Mesendoderm (in vitro differentiated cells): Measurements from ENCODE around the gene LMOD1.

Experiments
- DNase-seq: peaks from one replicate; pipeline ENCODE4 v3.0.0; 2013
- H2AK5ac ChIP-seq: 2 replicates; pipeline ENCODE4 v1.6.1; 2013; ENCODE audit warnings: low read length, inconsistent platforms
- H2BK120ac ChIP-seq: 2 replicates; pipeline ENCODE4 v1.6.1; 2013; ENCODE audit warnings: low read depth, mild to moderate bottlenecking, low read length, moderate library complexity, mixed read lengths
- H2BK15ac ChIP-seq: replicated peaks from 2 replicates; pipeline ENCODE4 v1.6.1; 2013; ENCODE audit warnings: low read depth, mild to moderate bottlenecking, moderate library complexity
- H2BK5ac ChIP-seq: 2 replicates; pipeline ENCODE4 v1.6.1; 2013; ENCODE audit warnings: low read length, inconsistent platforms
- H3K18ac ChIP-seq: 2 replicates; pipeline ENCODE4 v1.6.1; 2013; ENCODE audit warnings: mild to moderate bottlenecking, low read length, mixed read lengths
- H3K23ac ChIP-seq: one replicate; pipeline ENCODE4 v1.6.1; 2013; ENCODE audit warnings: low read length
- H3K27ac ChIP-seq: 2 replicates; pipeline ENCODE4 v1.5.1; 2013; ENCODE audit warnings: low read depth, mild to moderate bottlenecking, inconsistent platforms, low read length, moderate library complexity
- H3K27me3 ChIP-seq: 2 replicates; pipeline ENCODE4 v1.6.1; 2013; ENCODE audit warnings: low read length, control low read depth, mild to moderate bottlenecking, inconsistent platforms; ENCODE audit not compliant: insufficient read depth, poor library complexity
- H3K36me3 ChIP-seq: 2 replicates; pipeline ENCODE4 v1.6.1; 2013; ENCODE audit warnings: low read length, inconsistent platforms; ENCODE audit not compliant: control insufficient read depth, insufficient read depth
- H3K4ac ChIP-seq: one replicate; pipeline ENCODE4 v1.6.1; 2013; ENCODE audit warnings: low read depth, mild to moderate bottlenecking, low read length, moderate library complexity
- H3K4me1 ChIP-seq: 2 replicates; pipeline ENCODE4 v1.6.1; 2013; ENCODE audit warnings: low read depth, low read length, inconsistent platforms; ENCODE audit not compliant: control insufficient read depth
- H3K4me2 ChIP-seq: 2 replicates; pipeline ENCODE4 v1.6.1; 2013; ENCODE audit warnings: low read length
- H3K4me3 ChIP-seq: 2 replicates; pipeline ENCODE4 v1.5.1; 2013; ENCODE audit warnings: mild to moderate bottlenecking, low read length
- H3K56ac ChIP-seq: one replicate; pipeline ENCODE4 v1.6.1; 2013; ENCODE audit warnings: low read length
- H3K79me1 ChIP-seq: 2 replicates; pipeline ENCODE4 v1.6.1; 2013; ENCODE audit warnings: low read length, inconsistent platforms
- H3K79me2 ChIP-seq: 2 replicates; pipeline ENCODE4 v1.6.1; 2013; ENCODE audit warnings: mild to moderate bottlenecking, low read length; ENCODE audit not compliant: control insufficient read depth, insufficient read depth
- H3K9ac ChIP-seq: 2 replicates; pipeline ENCODE4 v1.6.1; 2013; ENCODE audit warnings: low read length, inconsistent platforms
- H4K5ac ChIP-seq: one replicate; pipeline ENCODE4 v1.6.1; 2013; ENCODE audit warnings: low read length
- H4K8ac ChIP-seq: one replicate; pipeline ENCODE4 v1.6.1; 2013; ENCODE audit warnings: low read depth, mild to moderate bottlenecking, control low read depth, low read length, moderate library complexity
- WGBS: extraction: QIAGEN DNeasy Blood & Tissue Kit; methylation state at CpG from one replicate; pipeline ENCODE4 v1.1.7; 2013; ENCODE audit warnings: low lambda C conversion rate, missing lambda C conversion rate; ENCODE audit not compliant: insufficient coverage; ENCODE audit errors: extremely low coverage; 5-methylcytosine and 5-hydroxymethylcytosine counted together

Gene LMOD1

GRCh38 chr1:201930137-201930536 lies 16.2 kb downstream of the LMOD1 start:
- Histone ChIP-seq H3K9ac (no peak overlapping the region), H3K4me3 (no peak overlapping the region), H2BK15ac (no peak overlapping the region), H3K79me2 (no peaks in the 10 kb centered on the region), H2AK5ac (no peak overlapping the region), H2BK5ac (no peak overlapping the region), H3K23ac (no peak overlapping the region), H3K27me3 (no peaks in the 10 kb centered on the region), H3K36me3 (no peaks in the 10 kb centered on the region), H3K27ac (no peak overlapping the region), H3K79me1 (no peaks in the 10 kb centered on the region), H3K4me1 (no peaks in the 10 kb centered on the region), H3K4ac (no peak overlapping the region), H4K5ac (no peak overlapping the region), H2BK120ac (no peak overlapping the region), H3K4me2 (no peak overlapping the region), H3K56ac (no peak overlapping the region), H4K8ac (no peak overlapping the region), H3K18ac (no peak overlapping the region)
- DNase-seq, result no peak
- WGBS, result no CpG with 5 or more reads among the region's 4 CpGs

GRCh38 chr1:201928266-201928665 lies 18.1 kb downstream of the LMOD1 start:
- Histone ChIP-seq H4K5ac (no peak overlapping the region), H3K79me1 (no peaks in the 10 kb centered on the region), H2BK120ac (no peak overlapping the region), H3K18ac (no peak overlapping the region), H3K27ac (no peak overlapping the region), H2BK5ac (no peak overlapping the region), H3K4me3 (no peak overlapping the region), H3K4me2 (no peak overlapping the region), H4K8ac (no peak overlapping the region), H3K56ac (no peak overlapping the region), H3K4me1 (no peaks in the 10 kb centered on the region), H3K79me2 (no peaks in the 10 kb centered on the region), H2AK5ac (no peak overlapping the region), H3K27me3 (no peaks in the 10 kb centered on the region), H3K4ac (no peak overlapping the region), H3K9ac (no peak overlapping the region), H2BK15ac (no peak overlapping the region), H3K36me3 (no peaks in the 10 kb centered on the region), H3K23ac (no peak overlapping the region)
- no CpG with 5 or more reads among the region's 3 CpGs for WGBS
- DNase-seq, result no peak

DNA sequence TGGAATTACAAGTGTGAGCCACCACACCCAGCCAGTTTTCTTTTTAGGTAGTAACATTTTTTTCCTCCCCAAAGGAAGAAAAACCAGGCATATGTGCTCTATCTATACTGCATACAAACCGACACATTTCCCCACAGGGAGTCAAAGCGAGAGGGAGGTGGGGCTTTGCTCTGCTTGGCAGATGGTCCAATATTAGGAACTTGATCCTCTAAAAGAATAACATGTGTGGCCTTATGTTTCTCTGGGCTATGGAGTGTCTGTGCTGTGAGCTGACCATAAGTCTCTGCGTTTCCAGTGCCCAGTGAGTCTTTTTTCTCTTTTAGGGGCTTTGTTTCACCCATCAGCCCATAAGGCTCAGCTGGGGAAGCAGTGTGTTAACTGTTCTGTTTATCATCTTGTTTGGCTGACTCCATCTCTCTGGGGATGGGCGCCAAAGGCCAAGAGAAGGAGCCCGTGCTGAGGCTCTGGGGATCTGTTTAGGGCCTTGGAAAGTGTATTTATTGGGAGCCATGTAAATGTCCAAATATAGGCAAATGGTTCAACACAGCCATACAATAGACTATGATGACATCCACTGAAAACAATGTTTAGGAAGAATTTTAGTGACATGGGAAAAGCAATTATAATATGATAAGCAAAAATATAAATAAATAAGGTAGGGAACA lies 20.2 kb downstream of the LMOD1 start:
- no peak overlapping the region for H2BK120ac ChIP-seq
- no peak overlapping the region for H4K8ac ChIP-seq
- H3K4me3 ChIP-seq, result no peak overlapping the region
- H3K4ac ChIP-seq, result no peak overlapping the region
- H3K27ac ChIP-seq, result no peak overlapping the region
- H2AK5ac ChIP-seq, result no peak overlapping the region
- H3K9ac ChIP-seq, result no peak overlapping the region
- no peaks in the 10 kb centered on the region for H3K36me3 ChIP-seq
- no peak overlapping the region for H3K18ac ChIP-seq
- H3K27me3 ChIP-seq, result no peaks in the 10 kb centered on the region
- H3K79me1 ChIP-seq, result no peaks in the 10 kb centered on the region
- H3K23ac ChIP-seq, result no peak overlapping the region
- H2BK5ac ChIP-seq, result no peak overlapping the region
- no peaks in the 10 kb centered on the region for H3K4me1 ChIP-seq
- no peak overlapping the region for H4K5ac ChIP-seq
- no peak overlapping the region for H3K56ac ChIP-seq
- WGBS, result no CpG with 5 or more reads among the region's 5 CpGs
- H3K79me2 ChIP-seq, result no peaks in the 10 kb centered on the region
- no peak overlapping the region for H2BK15ac ChIP-seq
- H3K4me2 ChIP-seq, result no peak overlapping the region
- DNase-seq, result no peak

DNA sequence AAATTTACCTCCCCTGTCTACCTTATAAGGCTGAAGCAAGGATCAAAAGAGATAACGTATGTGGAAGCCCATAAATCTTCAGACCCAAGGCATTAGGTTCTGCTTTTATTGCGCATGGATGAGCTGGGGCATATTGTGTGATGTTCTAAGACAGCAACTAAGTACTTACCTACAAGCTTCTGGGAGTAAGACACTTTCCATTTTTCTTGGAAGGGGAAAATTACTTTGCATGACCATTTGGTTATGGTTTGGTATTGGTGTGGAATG lies 21.1 kb downstream of the LMOD1 start:
- H4K8ac ChIP-seq, result no peak overlapping the region
- H2BK120ac ChIP-seq, result no peak overlapping the region
- no peak overlapping the region for H4K5ac ChIP-seq
- no peak overlapping the region for H2AK5ac ChIP-seq
- no peak overlapping the region for H2BK15ac ChIP-seq
- no peak for DNase-seq
- no peak overlapping the region for H3K27ac ChIP-seq
- no peak overlapping the region for H3K4me2 ChIP-seq
- H3K79me2 ChIP-seq, result no peaks in the 10 kb centered on the region
- H3K18ac ChIP-seq, result no peak overlapping the region
- no peaks in the 10 kb centered on the region for H3K4me1 ChIP-seq
- H3K9ac ChIP-seq, result no peak overlapping the region
- H3K79me1 ChIP-seq, result no peaks in the 10 kb centered on the region
- H3K4ac ChIP-seq, result no peak overlapping the region
- no peaks in the 10 kb centered on the region for H3K36me3 ChIP-seq
- H3K23ac ChIP-seq, result no peak overlapping the region
- H3K4me3 ChIP-seq, result no peak overlapping the region
- H2BK5ac ChIP-seq, result no peak overlapping the region
- no CpG with 5 or more reads among the region's 2 CpGs for WGBS
- no peak overlapping the region for H3K56ac ChIP-seq
- H3K27me3 ChIP-seq, result no peaks in the 10 kb centered on the region

- no CpG with 5 or more reads among the region's 3 CpGs for WGBS
- no peaks in the 10 kb centered on the region for H3K36me3 ChIP-seq
These were observed 24.3 kb downstream of the LMOD1 start for GRCh38 chr1:201921952-201922558.

DNA sequence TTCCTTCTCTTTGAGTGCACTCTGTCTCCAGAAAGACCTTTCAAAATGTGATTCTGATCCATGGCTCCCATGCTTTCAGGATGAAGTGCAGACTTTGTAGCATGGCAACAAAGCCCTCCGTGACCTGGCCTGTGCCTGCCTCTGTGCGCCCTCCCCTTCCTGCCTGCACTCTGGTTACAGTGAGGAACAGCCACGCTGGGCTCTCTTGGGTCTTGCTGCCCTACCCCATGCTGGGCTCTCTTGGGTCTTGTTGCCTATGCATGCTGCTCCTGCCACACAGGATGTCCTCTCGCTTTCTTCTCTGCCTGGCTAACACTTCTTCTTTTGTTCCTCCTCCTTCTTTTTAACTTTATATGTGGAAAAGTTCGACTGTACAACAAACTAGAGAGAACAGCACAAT lies 28.0 kb downstream of the LMOD1 start:
- H4K5ac ChIP-seq, result no peak overlapping the region
- no peak overlapping the region for H3K18ac ChIP-seq
- no peaks in the 10 kb centered on the region for H3K36me3 ChIP-seq
- H3K9ac ChIP-seq, result no peak overlapping the region
- H3K4ac ChIP-seq, result no peak overlapping the region
- WGBS, result no CpG with 5 or more reads among the region's 5 CpGs
- no peak overlapping the region for H2BK5ac ChIP-seq
- no peak overlapping the region for H3K27ac ChIP-seq
- no peaks in the 10 kb centered on the region for H3K79me1 ChIP-seq
- H3K27me3 ChIP-seq, result no peaks in the 10 kb centered on the region
- no peak overlapping the region for H3K4me2 ChIP-seq
- H3K4me3 ChIP-seq, result no peak overlapping the region
- no peak overlapping the region for H2BK120ac ChIP-seq
- no peak overlapping the region for H2BK15ac ChIP-seq
- no peaks in the 10 kb centered on the region for H3K4me1 ChIP-seq
- no peak for DNase-seq
- no peak overlapping the region for H2AK5ac ChIP-seq
- no peak overlapping the region for H3K23ac ChIP-seq
- no peak overlapping the region for H3K56ac ChIP-seq
- no peaks in the 10 kb centered on the region for H3K79me2 ChIP-seq
- H4K8ac ChIP-seq, result no peak overlapping the region

More at GRCh38 chr1:201921952-201922558, 24.3 kb downstream of the LMOD1 start:
- no peaks in the 10 kb centered on the region for H3K4me1 ChIP-seq
- H3K4me2 ChIP-seq, result no peak overlapping the region
- H3K4me3 ChIP-seq, result no peak overlapping the region
- no peak overlapping the region for H3K27ac ChIP-seq
- H2BK15ac ChIP-seq, result no peak overlapping the region
- H2AK5ac ChIP-seq, result no peak overlapping the region
- no peaks in the 10 kb centered on the region for H3K79me1 ChIP-seq
- DNase-seq, result no peak
- H2BK120ac ChIP-seq, result no peak overlapping the region
- no peak overlapping the region for H3K4ac ChIP-seq
- H3K56ac ChIP-seq, result no peak overlapping the region
- H3K9ac ChIP-seq, result no peak overlapping the region
- no peak overlapping the region for H3K18ac ChIP-seq
- H4K5ac ChIP-seq, result no peak overlapping the region
- no peak overlapping the region for H2BK5ac ChIP-seq
- H3K79me2 ChIP-seq, result no peaks in the 10 kb centered on the region
- no peaks in the 10 kb centered on the region for H3K27me3 ChIP-seq
- H3K23ac ChIP-seq, result no peak overlapping the region
- H4K8ac ChIP-seq, result no peak overlapping the region
